HG02759 (cell line): ENCODE results near the gene CASZ1.

Experiments
- ATAC-seq: cut with Tn5 transposase; IDR thresholded peaks from one replicate; pipeline ENCODE4 v1.9.1; 2021; ENCODE audit warnings: mild to moderate bottlenecking, moderate library complexity; ENCODE audit not compliant: unreplicated experiment

CASZ1 gene

GRCh38 chr1:10776190-10776905 is 20.1 kb downstream of the CASZ1 start:
- no peak for ATAC-seq

- no peak for ATAC-seq
Observed at GRCh38 chr1:10775763-10776162, 20.7 kb downstream of the CASZ1 start.

GRCh38 chr1:10774615-10775310 is 21.7 kb downstream of the CASZ1 start:
- ATAC-seq, result no peak

- no peak for ATAC-seq
Observed at GRCh38 chr1:10773851-10774614, 22.4 kb downstream of the CASZ1 start.

- no peak for ATAC-seq
Observed at GRCh38 chr1:10773376-10773775, 23.1 kb downstream of the CASZ1 start.

- no peak for ATAC-seq
Observed at GRCh38 chr1:10772711-10773110, 23.7 kb downstream of the CASZ1 start.

GRCh38 chr1:10771789-10772188 is 24.7 kb downstream of the CASZ1 start:
- ATAC-seq, result no peak

GRCh38 chr1:10768552-10768951 is 27.9 kb downstream of the CASZ1 start:
- ATAC-seq, result no peak

GRCh38 chr1:10767282-10767681 is 29.2 kb downstream of the CASZ1 start:
- ATAC-seq, result no peak

GRCh38 chr1:10765734-10766478 is 30.5 kb downstream of the CASZ1 start:
- no peak for ATAC-seq

GRCh38 chr1:10765304-10765703 is 31.1 kb downstream of the CASZ1 start:
- no peak for ATAC-seq

- no peak for ATAC-seq
Observed at GRCh38 chr1:10764296-10764798, 32.1 kb downstream of the CASZ1 start.

GRCh38 chr1:10762875-10763274 is 33.6 kb downstream of the CASZ1 start:
- no peak for ATAC-seq

GRCh38 chr1:10762153-10762523 is 34.3 kb downstream of the CASZ1 start:
- ATAC-seq, result no peak

- no peak for ATAC-seq
Observed at GRCh38 chr1:10761503-10762152, 34.8 kb downstream of the CASZ1 start.

- no peak for ATAC-seq
Observed at GRCh38 chr1:10760566-10761502, 35.6 kb downstream of the CASZ1 start.

GRCh38 chr1:10759413-10760200 is 36.8 kb downstream of the CASZ1 start:
- ATAC-seq, result no peak

- no peak for ATAC-seq
Observed at GRCh38 chr1:10756842-10757241, 39.6 kb downstream of the CASZ1 start.
